Thoracic aorta (tissue), 2 donors: ENCODE measurements around the gene DHCR24. TPM values are rescaled to one million over a fixed set of nuclear protein-coding genes. Genes with fewer than 3 reads are reported as not detected.

ENCODE experiments used
- ATAC-seq: fragments of 150-250 bp; one replicate; pipeline ENCODE4 v1.8.0; 2017; ENCODE audit warnings: low read depth; ENCODE audit not compliant: insufficient number of reproducible peaks, low FRiP score
- DNase-seq: peaks from one replicate; pipeline ENCODE4 v3.0.0-alpha.2; 2020; ENCODE audit warnings: low spot score
- H3K27ac ChIP-seq, 2 donors: fragments of 200-600 bp; sonication (generic); 1 replicate in 1 of 2; 2 replicates in 1 of 2; pipeline ENCODE4 v1.5.1; 2016; ENCODE audit warnings: mild to moderate bottlenecking in 2 of 2, moderate library complexity in 2 of 2
- H3K27me3 ChIP-seq: fragments of 200-600 bp; sonication (generic); replicated peaks from 2 replicates; pipeline ENCODE4 v1.6.0; 2016; ENCODE audit warnings: mild to moderate bottlenecking; ENCODE audit not compliant: insufficient read depth
- H3K36me3 ChIP-seq: fragments of 200-600 bp; sonication (generic); one replicate; pipeline ENCODE4 v1.5.1; 2016
- H3K4me1 ChIP-seq, 2 donors: fragments of 200-600 bp; sonication (generic); 1 replicate in 1 of 2; 2 replicates in 1 of 2; pipeline versions ENCODE4 v1.5.1 to v1.6.0; 2016; ENCODE audit warnings: low read depth in 2 of 2, mild to moderate bottlenecking in 1 of 2; ENCODE audit not compliant: control insufficient read depth in 1 of 2
- H3K4me3 ChIP-seq: fragments of 200-600 bp; sonication (generic); 2 replicates; pipeline ENCODE4 v1.5.1; 2016; ENCODE audit warnings: mild to moderate bottlenecking
- H3K9me3 ChIP-seq: fragments of 200-600 bp; sonication (generic); 2 replicates; pipeline ENCODE4 v1.5.1; 2016
- CTCF ChIP-seq: fragments of 200-600 bp; sonication (generic); IDR thresholded peaks from one replicate; pipeline ENCODE4 v1.5.1; 2019; ENCODE audit warnings: antibody characterized with exemption
- total RNA-seq, 2 donors: library from RNA; depleted of rRNA; stranded (reverse); fragments of >200 nt; gene quantifications; one replicate each; pipeline versions ENCODE4 v1.1.0 to v1.2.3, GENCODE V29; 2016

Gene DHCR24
- total RNA-seq, 2 donors from 2014 or later: 32.1 to 56.4 TPM

GRCh38 chr1:54813485-54814125 lies 73.4 kb downstream of the DHCR24 start:
- ATAC-seq: no peak

GRCh38 chr1:54812801-54813484 lies 74.1 kb downstream of the DHCR24 start:
- TF ChIP-seq CTCF: no peak
- DNase-seq: no peak

More at GRCh38 chr1:54813485-54814125, 73.4 kb downstream of the DHCR24 start:
- Histone ChIP-seq H3K27me3 (no peaks in the 10 kb centered on the region), H3K36me3 (no peaks in the 10 kb centered on the region), H3K4me3 (no peak overlapping the region), H3K4me1 (no peaks in the 10 kb centered on the region), H3K27ac (no peak overlapping the region), H3K9me3 (no peaks in the 10 kb centered on the region)
- DNase-seq: no peak
- no peak for TF ChIP-seq CTCF

GRCh38 chr1:54811739-54812655 lies 75.0 kb downstream of the DHCR24 start:
- H3K9me3 ChIP-seq: no peaks in the 10 kb centered on the region
- no peaks in the 10 kb centered on the region for H3K36me3 ChIP-seq
- ATAC-seq: no peak
- no peak overlapping the region for H3K4me3 ChIP-seq
- no peak for TF ChIP-seq CTCF
- H3K27me3 ChIP-seq: no peaks in the 10 kb centered on the region
- DNase-seq: no peak
- no peaks in the 10 kb centered on the region for H3K4me1 ChIP-seq
- H3K27ac ChIP-seq: no peak overlapping the region

More at GRCh38 chr1:54812801-54813484, 74.1 kb downstream of the DHCR24 start:
- Histone ChIP-seq H3K4me1 (no peaks in the 10 kb centered on the region), H3K36me3 (no peaks in the 10 kb centered on the region), H3K27ac (no peak overlapping the region), H3K9me3 (no peaks in the 10 kb centered on the region), H3K4me3 (no peak overlapping the region), H3K27me3 (no peaks in the 10 kb centered on the region)
- ATAC-seq: no peak

- no peaks in the 10 kb centered on the region for H3K4me1 ChIP-seq
- H3K9me3 ChIP-seq: no peaks in the 10 kb centered on the region
- TF ChIP-seq CTCF: no peak
These were observed 75.9 kb downstream of the DHCR24 start for GRCh38 chr1:54811066-54811465.

More at GRCh38 chr1:54811066-54811465, 75.9 kb downstream of the DHCR24 start:
- no peak overlapping the region for H3K27ac ChIP-seq
- no peak for ATAC-seq
- H3K36me3 ChIP-seq: no peaks in the 10 kb centered on the region
- no peaks in the 10 kb centered on the region for H3K27me3 ChIP-seq
- DNase-seq: no peak
- H3K4me3 ChIP-seq: no peak overlapping the region
